HFFc6 (cell line): Measurements from ENCODE around the gene MUL1. TPM values are rescaled to one million over a fixed set of nuclear protein-coding genes. Genes with fewer than 3 reads are reported as not detected.

Source experiments
- DNase-seq: peaks from one replicate; pipeline ENCODE4 v3.0.0-alpha.2; 2018
- H3K27ac Mint-ChIP-seq: 2 replicates; pipeline ENCODE4 v1.8.0; 2020; ENCODE audit warnings: mild to moderate bottlenecking, mixed read lengths
- H3K27me3 Mint-ChIP-seq: 2 replicates; pipeline ENCODE4 v1.8.0; 2021; ENCODE audit warnings: mild to moderate bottlenecking, moderate library complexity, mixed read lengths; ENCODE audit not compliant: insufficient read depth
- H3K36me3 Mint-ChIP-seq: 2 replicates; pipeline ENCODE4 v1.8.0; 2021; ENCODE audit warnings: low read depth, mixed read lengths
- H3K4me1 Mint-ChIP-seq: 2 replicates; pipeline ENCODE4 v1.8.0; 2020; ENCODE audit warnings: low read depth, mixed read lengths
- H3K4me3 Mint-ChIP-seq: 2 replicates; pipeline ENCODE4 v1.8.0; 2020; ENCODE audit warnings: mild to moderate bottlenecking, moderate library complexity, mixed read lengths
- H3K9me3 Mint-ChIP-seq: 2 replicates; pipeline ENCODE4 v1.8.0; 2020; ENCODE audit warnings: mild to moderate bottlenecking, mixed read lengths
- total RNA-seq, 6 experiments: library from RNA; stranded (reverse); fragmentation: NEBNext Ultra II Directional; extraction: Animal tissue kit (Norgen Biotek cat#: 25700); gene quantifications; 2 replicates in 1 of 6; 3 replicates in 5 of 6; pipeline ENCODE4 v1.2.3, GENCODE V29; 2021
- TF ChIP-seq, protein P1 (sequence below): fragments of 200-600 bp; sonication (generic); IDR thresholded peaks from 2 replicates; pipeline ENCODE4 v1.5.0; 2021; ENCODE audit warnings: antibody characterized with exemption, mild to moderate bottlenecking

The MUL1 gene
- total RNA-seq, 6 experiments from 2014 or later, result 26.9 to 36.4 (median 27.8) TPM

DNA sequence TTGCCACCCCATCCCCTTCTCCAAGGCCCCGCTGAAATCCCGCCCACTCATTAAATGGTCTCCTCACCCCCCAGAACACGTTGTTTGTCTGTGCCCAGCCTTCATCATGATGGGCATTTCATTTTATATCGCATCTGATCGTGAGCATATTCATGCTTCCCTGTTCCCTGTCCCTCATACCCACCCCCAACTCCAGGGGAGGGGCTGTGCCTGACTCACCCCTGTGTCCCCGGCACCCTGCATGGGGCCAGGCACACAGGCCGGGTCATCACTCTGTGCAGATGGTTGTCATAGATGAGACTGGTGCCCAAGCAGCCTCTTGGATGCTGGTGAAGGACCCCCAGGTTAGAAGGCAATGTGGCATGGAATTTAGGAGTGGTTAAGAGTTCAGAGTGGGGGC, 33.0 kb downstream of the MUL1 start:
- TF ChIP-seq, protein P1, sequence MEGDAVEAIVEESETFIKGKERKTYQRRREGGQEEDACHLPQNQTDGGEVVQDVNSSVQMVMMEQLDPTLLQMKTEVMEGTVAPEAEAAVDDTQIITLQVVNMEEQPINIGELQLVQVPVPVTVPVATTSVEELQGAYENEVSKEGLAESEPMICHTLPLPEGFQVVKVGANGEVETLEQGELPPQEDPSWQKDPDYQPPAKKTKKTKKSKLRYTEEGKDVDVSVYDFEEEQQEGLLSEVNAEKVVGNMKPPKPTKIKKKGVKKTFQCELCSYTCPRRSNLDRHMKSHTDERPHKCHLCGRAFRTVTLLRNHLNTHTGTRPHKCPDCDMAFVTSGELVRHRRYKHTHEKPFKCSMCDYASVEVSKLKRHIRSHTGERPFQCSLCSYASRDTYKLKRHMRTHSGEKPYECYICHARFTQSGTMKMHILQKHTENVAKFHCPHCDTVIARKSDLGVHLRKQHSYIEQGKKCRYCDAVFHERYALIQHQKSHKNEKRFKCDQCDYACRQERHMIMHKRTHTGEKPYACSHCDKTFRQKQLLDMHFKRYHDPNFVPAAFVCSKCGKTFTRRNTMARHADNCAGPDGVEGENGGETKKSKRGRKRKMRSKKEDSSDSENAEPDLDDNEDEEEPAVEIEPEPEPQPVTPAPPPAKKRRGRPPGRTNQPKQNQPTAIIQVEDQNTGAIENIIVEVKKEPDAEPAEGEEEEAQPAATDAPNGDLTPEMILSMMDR, result no peak
- H3K4me3 Mint-ChIP-seq, result no peak overlapping the region
- no peaks in the 10 kb centered on the region for H3K9me3 Mint-ChIP-seq
- peaks cover 40% of the 10 kb centered on the region for H3K4me1 Mint-ChIP-seq
- no peak for DNase-seq
- H3K36me3 Mint-ChIP-seq, result no peaks in the 10 kb centered on the region
- peaks cover 12% of the 10 kb centered on the region for H3K27me3 Mint-ChIP-seq
- H3K27ac Mint-ChIP-seq, result no peak overlapping the region

DNA sequence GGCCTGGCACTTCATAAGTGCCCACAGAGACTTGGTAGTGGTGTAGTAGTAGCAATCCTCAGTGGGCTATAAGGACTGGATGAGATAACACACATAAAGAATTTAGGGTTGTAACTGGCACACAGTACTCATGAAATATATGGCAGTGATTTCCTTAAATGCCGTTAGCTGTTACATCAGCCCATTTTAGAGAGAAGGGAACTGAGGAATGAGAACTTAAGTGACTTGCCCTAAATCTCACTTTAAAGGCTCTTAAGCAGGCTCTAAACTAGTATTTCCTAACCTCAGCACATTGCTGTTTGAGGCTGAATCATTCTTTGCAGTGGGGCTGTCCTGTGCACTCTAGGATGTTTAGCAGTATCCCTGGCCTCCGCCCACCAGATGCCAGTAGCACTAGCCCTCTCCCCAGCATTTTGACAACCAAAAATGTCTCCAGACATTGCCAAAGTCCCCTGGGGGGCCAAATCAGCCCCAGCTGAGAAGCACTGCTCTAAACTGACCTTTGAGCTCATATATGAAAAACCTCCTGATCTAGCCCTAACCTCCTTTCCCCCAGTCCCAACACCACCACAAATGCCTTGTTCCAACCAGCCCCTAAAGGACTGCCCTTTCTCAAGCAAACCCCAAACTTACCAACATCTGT, 33.5 kb downstream of the MUL1 start:
- TF ChIP-seq, protein P1, result no peak
- no peaks in the 10 kb centered on the region for H3K9me3 Mint-ChIP-seq
- H3K36me3 Mint-ChIP-seq, result no peaks in the 10 kb centered on the region
- H3K4me3 Mint-ChIP-seq, result no peak overlapping the region
- DNase-seq, result no peak
- H3K4me1 Mint-ChIP-seq, result peaks cover 38% of the 10 kb centered on the region
- no peak overlapping the region for H3K27ac Mint-ChIP-seq
- peaks cover 12% of the 10 kb centered on the region for H3K27me3 Mint-ChIP-seq

DNA sequence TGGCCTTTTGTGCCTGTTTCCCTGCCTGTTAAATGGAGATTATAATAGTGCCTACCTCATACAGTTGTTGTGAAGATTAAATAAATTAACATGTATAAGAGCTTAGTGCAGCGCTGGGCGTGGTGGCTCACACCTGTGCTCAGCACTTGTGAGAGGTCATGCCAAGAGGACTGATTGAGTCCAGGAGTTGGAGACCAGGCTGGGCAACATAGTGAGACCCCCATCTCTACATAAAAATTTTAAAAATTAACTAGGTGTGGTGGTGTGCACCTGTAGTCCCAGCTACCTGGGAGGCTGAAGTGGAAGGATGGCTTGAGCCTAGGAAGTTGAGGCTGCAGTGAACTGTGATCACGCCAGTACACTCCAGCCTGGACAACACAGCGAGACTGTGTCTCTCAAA, 34.1 kb downstream of the MUL1 start:
- H3K36me3 Mint-ChIP-seq, result no peaks in the 10 kb centered on the region
- H3K27ac Mint-ChIP-seq, result no peak overlapping the region
- H3K4me1 Mint-ChIP-seq, result peaks cover 33% of the 10 kb centered on the region
- TF ChIP-seq, protein P1, result no peak
- no peak for DNase-seq
- H3K9me3 Mint-ChIP-seq, result no peaks in the 10 kb centered on the region
- H3K4me3 Mint-ChIP-seq, result no peak overlapping the region
- peaks cover 11% of the 10 kb centered on the region for H3K27me3 Mint-ChIP-seq

DNA sequence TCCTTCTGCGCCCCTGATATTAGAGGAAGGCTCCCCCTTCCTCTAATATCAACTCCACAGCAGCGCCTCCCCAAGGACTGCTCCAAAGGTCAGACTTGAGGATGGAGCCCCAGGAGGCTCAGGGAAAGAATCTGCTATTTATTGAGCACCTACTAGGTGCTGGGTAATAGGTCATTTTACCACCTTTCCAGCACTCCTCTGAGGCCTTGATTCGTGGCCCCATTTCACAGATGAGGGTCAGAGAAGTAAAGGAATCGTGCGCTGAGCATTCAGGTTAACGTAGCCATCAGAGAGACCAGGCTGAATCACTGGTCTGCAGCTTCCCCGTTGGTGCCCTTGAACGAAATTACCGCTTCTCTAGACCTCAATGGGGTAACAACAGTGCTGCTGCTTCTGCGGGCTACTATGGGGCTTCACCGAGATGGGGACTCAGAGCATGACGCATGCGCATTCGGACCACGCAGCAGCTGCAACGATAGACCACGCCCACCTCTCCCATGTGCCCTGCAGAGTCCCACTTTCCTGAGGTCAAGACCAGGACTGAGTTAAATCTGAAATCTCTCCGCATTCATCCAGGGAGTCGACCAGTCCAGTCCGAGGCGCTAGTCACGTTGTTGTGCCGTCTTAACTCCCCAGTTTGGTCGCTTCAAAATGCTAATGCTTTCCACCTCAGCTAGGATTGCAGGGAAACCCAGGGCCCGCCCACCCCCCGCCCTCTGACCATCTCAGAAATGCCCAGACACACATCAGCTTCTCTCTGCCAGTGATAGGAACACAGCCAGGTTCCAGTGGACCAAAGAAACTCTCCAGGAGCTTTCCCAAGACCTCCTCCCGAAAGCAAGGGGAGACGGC, 34.9 kb downstream of the MUL1 start:
- no peaks in the 10 kb centered on the region for H3K36me3 Mint-ChIP-seq
- H3K4me1 Mint-ChIP-seq, result peaks cover 25% of the 10 kb centered on the region
- no peak overlapping the region for H3K27ac Mint-ChIP-seq
- no peaks in the 10 kb centered on the region for H3K9me3 Mint-ChIP-seq
- TF ChIP-seq, protein P1, result no peak
- no peak overlapping the region for H3K4me3 Mint-ChIP-seq
- no peak for DNase-seq
- H3K27me3 Mint-ChIP-seq, result peaks cover 11% of the 10 kb centered on the region

DNA sequence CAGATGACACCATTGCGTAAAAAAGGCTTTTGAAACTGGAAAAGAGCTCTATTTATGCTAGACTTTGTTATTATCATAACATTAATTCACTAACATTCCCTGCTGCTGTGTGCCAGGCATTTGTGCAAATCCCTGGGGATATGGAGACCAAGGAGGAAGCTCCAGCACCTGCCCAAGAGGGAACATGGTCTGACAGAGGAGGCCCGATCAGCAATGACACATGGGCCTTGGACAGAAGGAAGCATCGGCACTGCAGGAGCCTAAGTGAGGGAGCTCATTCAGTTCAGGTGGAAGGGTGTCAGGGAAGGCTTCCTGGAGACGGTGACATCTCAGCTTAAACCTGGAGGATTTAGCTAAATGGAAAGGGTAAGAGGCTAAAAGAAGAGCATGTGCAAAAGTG, 35.8 kb downstream of the MUL1 start:
- no peaks in the 10 kb centered on the region for H3K9me3 Mint-ChIP-seq
- TF ChIP-seq, protein P1, result no peak
- peaks cover 21% of the 10 kb centered on the region for H3K27me3 Mint-ChIP-seq
- no peak overlapping the region for H3K4me3 Mint-ChIP-seq
- peaks cover 20% of the 10 kb centered on the region for H3K4me1 Mint-ChIP-seq
- no peak for DNase-seq
- no peaks in the 10 kb centered on the region for H3K36me3 Mint-ChIP-seq
- no peak overlapping the region for H3K27ac Mint-ChIP-seq
